HG03354 (cell line): ENCODE results near the gene DLG5.

ENCODE experiments used
- ATAC-seq: cut with Tn5 transposase; IDR thresholded peaks from one replicate; pipeline ENCODE4 v1.9.1; 2021; ENCODE audit warnings: mild to moderate bottlenecking; ENCODE audit not compliant: unreplicated experiment, poor library complexity, severe bottlenecking

The DLG5 gene

DNA sequence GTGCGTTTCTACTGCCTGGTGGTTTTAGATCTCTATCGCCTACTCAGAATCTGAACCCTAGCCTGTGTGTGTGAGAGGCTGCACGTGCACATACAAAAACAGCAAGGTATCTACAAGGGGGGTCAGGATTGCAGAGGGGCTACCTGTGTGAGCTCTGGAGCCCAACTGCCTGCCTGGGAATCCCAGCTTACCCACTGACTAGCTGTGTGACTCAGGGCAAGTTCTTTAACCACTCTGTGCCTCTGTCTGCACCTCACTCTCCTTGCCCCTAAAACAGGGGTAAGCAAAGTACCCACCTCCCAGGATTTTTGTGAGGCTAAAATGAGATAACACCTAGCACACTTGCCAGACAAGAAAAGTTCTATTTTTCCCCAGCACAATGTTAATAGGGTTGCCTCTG, 32.5 kb downstream of the DLG5 start:
- no peak for ATAC-seq

- no peak for ATAC-seq
These were observed 33.2 kb downstream of the DLG5 start for GRCh38 chr10:77893386-77893785.

- ATAC-seq, result no peak
These were observed 33.8 kb downstream of the DLG5 start for GRCh38 chr10:77892761-77893160.

DNA sequence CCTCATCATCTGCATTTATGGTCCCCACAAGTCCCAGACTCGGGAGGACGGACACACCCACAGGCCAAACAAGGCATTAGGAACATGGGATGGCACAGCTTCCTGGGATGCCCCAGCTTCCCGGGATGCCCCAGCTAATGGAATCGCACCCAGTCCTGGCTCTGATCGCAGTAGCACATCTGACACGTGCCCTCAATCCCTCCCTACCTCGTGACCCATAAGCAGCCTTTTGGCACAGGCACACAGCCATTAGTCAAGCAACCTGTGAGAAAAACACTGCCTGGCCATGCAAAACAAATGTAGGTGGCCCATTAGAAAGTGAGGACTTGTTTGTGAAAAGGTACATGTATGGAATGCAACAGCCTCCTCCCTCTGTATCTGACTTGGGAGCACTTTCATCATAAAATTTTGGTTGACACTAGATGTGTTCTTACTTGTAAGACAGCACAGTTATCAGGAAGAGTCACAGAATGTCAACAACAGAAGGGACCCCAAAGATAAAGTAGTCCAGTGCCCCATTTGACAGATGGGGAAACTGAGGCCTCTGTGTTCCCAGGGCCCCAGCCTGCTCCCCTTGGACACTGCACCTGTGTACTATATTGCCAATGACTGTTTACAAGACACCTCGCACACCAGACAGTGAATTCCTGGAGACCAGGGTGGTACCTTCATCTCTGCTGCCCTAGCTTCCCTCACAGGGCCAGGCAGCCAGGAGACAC, 34.4 kb downstream of the DLG5 start:
- ATAC-seq, result no peak

DNA sequence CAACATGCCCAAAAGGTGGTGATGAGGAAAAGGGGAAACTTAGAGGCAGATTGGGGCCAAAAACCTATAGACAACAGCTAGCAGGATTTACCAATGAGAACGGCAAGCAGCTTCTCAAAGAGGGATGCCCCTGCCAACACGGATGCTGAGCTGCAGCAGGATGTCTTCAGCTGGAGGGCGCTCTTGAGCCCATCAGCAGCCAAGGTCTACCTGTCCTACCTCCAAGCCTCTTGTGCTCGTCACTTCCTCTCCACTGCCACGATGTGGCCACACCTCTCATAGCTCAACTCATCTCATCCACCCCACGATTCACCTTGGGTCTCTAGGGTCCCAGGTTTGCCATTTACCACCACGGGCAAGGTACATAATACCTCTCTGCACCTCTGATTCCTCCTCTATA, 36.5 kb downstream of the DLG5 start:
- no peak for ATAC-seq

DNA sequence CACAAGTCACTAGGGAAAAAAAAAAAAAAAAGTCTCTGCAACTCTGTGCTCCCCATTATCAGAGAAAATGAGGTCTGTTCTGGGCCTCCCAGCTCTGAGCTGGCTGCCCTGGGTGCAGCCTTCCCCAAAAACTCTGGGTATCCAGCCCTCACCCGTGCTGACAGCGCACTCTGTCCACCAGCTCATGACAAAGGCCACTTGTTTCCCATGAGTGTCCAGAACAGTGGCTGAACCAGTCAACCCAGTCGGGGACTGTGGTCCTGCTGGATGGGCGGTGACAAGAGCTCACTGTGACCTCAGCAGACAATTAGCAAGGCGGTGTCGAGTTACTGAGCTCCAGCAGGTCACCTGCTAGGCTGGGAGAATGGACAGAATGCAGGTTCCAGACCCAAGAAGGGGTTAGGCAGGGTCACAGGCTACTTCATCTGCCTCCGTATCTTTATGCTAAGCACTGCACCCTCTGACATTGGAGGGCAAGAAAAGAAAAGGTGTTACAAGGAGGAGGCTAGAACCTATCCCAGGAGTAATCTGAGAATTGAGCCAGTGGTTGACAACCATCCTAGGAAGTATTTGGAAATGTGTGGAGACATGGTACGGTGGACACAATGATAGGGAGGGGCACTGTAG, 37.2 kb downstream of the DLG5 start:
- no peak for ATAC-seq

- ATAC-seq, result no peak
These were observed 38.2 kb downstream of the DLG5 start for GRCh38 chr10:77888356-77888703.

DNA sequence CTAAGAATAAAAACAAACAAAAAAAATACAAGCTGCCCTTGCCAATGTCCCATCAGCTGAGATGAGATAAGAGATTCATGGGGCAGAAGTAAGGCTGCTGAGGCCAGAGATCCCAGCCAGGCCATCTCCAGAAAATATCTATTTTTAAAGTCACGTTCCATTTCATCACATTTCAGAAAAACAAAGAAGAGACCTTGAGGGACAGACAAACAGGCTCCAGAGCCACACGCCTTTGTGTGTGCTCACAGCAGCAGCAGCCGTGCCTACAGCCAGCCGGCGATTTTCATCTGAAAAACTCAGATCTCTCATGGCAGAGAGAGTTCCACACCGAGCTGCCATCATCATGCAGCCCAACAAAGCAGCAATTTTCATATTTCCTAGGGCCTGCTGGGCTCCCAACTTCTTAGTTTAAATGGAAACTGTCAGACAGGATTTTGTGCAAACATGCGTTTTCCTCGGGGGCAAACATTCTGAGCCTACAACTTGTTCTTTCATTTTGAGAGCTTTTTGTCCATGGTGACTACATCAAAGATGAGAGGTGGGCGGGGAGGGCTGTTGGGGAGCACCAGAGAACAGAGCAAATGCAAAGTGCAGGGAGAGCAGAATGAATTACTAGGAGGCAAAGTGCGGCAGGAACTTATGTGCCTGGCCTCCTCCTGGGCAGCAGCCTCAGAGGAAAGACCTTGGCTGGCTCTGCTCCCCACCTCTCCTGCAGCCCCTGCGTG, 38.8 kb downstream of the DLG5 start:
- ATAC-seq, result no peak

DNA sequence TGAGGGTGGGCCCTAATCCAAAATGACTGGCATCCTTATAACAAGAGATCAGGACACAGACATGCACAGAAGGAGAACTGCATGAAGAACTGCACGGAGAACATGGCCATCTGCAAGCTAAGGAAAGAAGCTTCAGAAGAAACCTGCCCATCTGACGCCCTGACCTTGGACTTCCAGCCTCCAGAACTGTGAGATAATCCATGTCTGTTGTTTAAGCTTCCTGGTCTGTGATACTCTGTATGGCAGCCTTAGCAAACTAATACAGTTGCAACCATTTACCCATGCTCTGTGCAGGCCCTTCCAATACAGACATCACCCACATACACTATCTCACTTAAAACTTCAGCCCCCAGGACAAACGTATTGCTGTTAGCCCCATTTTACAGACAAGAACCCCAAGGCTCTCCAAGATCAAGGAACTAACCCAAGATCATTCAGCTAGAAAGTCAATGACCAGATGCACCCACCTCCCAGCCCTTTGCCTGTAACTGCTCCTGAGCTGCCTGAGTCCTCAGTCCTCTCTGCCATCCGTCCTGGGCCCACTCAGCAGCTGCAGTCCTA, 39.7 kb downstream of the DLG5 start:
- ATAC-seq, result no peak

GRCh38 chr10:77884181-77884580, 42.4 kb downstream of the DLG5 start:
- no peak for ATAC-seq

- no peak for ATAC-seq
These were observed 44.9 kb downstream of the DLG5 start for GRCh38 chr10:77881636-77882035.

DNA sequence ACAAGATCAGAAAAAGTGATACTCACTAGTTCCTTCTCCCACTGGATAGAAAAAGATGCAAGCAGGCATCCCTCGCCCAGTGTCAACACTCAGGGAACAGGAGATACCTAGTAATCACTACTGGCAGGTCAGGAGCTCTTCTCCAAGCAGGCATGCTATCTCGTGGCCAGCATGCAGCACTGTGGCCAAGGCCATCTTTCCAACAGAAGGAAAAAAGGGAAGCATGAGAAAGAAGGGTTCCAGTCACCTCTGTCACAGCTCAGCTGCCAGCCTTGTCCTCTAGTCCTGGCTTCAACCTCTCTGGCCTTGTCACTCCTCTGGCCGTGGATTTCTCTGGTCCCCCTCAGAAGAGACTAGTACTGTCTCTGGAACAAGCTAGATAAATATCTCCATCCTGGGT, 45.3 kb downstream of the DLG5 start:
- ATAC-seq, result no peak

GRCh38 chr10:77879710-77880109, 46.8 kb downstream of the DLG5 start:
- ATAC-seq, result no peak

DNA sequence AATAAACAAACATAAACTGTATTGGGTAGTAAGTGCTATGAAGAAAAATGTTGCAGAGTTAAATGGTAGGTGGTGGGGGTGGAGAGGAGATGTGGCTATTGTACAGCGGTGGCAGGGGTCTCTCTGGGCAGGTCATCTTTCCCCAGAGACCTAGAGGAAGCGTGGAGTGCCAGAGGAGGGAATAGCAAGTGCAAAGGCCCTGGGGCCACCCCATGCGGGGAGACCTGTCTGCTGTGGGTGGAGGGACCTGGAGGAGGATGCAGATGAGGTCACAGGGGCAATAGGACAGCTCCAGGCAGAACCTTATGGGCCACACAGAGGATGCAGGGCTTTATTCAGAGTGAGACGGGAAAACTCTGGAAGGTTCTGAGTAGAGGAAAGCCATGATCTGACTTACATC, 47.5 kb downstream of the DLG5 start:
- ATAC-seq, result no peak

DNA sequence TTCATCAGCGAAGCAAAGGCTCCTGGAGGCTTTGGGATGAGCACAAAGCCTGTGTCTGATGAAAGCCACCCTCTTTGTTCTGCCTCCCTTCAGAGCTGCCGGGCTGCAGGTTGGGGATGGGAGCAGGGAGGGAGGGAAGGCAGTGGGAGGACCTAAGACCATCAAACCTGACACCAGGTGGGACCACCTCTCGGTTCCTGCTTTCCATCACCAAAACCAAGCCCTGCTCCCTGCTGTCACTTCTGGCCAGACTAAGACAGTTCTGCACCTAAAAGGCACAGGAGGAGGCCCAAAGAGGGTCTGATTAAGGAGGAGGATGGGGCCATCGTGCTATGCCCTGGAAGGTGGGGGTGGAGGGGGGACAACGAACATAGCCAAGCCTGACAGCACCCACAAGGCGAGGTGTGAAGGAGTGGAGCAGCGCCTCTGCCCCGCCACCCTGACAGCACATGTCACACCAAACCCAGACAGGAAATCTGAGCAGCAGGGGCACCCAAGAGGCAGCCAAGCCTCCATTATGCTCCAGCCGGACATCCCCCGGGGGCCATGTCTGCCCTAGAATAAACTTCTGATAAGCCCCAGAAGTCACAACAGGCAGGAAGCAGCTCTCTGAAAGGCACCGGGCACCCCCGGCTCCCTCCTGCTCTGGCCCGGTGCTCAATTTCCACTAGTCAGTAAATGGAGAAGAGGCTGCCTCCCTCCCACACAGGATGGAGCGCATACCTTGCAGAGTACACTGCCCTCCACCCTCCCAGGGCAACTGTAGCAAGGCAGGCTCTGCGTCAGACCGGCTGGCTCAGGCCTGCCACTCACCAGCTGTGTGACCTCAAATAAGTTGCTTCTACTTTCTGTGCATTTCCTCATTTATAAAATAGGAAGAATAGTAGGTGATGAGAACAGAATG, 48.9 kb downstream of the DLG5 start:
- peak; percentile 58 for ATAC-seq

- no peak for ATAC-seq
These were observed 50.8 kb downstream of the DLG5 start for GRCh38 chr10:77875730-77876129.

DNA sequence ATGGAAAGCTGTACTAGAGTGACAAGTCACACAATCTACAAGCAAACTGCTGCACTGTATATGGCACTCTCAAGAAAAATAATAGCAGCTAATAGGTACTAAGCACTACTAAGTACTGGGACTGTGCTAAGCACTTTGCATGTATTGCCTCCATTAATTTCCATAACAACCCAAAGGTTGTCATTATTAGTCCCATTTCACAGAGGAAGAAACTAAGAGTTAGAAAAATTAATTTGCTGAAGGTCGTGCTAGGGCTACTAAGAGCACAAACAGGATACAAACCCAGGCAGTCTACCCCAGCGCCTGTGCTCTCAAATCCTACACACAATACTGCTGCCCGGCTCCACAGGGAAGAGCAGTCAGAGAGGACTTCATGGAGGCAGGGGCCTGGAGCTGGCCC, 51.7 kb downstream of the DLG5 start:
- no peak for ATAC-seq

DNA sequence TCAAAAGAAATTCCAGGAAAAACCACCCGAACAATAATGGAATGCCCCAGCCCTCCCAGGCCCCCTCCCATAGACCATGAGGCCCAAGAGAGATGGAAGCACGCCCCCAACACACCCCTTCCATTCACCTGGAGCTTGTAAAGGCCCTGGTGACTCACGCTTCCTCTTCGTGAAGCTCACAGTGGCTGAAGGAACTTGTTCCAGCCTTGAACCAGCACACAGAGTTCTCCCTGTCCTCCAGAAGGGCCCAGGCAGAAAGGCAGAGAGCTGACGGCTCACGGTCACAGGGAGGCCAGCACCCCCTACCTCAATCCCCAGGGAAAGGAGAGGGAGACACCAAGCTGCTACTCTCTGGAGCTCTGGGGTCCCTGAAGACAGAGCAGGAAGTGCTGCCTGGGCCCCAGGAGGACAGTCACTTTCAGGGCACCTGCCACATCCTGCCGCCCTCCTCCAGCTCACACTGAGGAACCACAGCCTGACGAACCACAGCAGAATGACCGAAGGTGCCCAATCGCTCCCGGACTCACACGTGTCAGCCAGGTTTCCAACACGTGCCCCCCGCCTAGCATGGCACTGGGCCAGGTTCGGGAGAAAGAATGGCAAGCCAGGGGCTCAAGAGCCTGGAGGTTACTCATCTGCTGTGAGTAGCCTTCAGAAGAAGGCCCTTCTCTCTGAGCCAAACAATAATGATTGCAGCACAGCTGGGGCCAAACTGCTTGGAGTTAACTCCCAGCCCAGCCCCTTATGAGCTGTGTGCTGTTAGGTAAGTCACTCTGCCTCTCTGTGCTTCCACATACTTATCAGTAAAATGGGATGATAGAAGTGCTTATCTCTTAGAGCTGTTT, 52.8 kb downstream of the DLG5 start:
- peak; percentile 92 for ATAC-seq

- no peak for ATAC-seq
These were observed 53.5 kb downstream of the DLG5 start for GRCh38 chr10:77872947-77873535.
